Tibial nerve (tissue), 4 donors: Measurements from ENCODE around the gene PLA2G1B. TPM values are rescaled to one million over a fixed set of nuclear protein-coding genes. Genes with fewer than 3 reads are reported as not detected.
A peak's percentile ranks its signal among the peaks of the same experiment; 100 is the strongest.

ENCODE experiments used
- DNase-seq, 2 donors: peaks; one replicate each; pipeline ENCODE4 v3.0.0-alpha.2; 2019; ENCODE audit warnings: low spot score in 2 of 2
- H3K27ac ChIP-seq, 4 donors: fragments of 200-600 bp; sonication (generic) in 3 of 4; one replicate each; pipeline ENCODE4 v1.5.1; 2017 to 2019; ENCODE audit warnings: mild to moderate bottlenecking in 1 of 4
- H3K27me3 ChIP-seq, 2 donors: fragments of 200-600 bp; sonication (generic) in 1 of 2; one replicate each; pipeline versions ENCODE4 v1.5.1 to v1.6.0; 2017 to 2019
- H3K36me3 ChIP-seq, 3 donors: fragments of 200-600 bp; sonication (generic); one replicate each; pipeline ENCODE4 v1.5.1; 2018 to 2019
- H3K4me1 ChIP-seq, 4 donors: fragments of 200-600 bp; sonication (generic) in 3 of 4; one replicate each; pipeline ENCODE4 v1.5.1; 2017 to 2019
- H3K4me3 ChIP-seq, 4 donors: fragments of 200-600 bp; sonication (generic) in 3 of 4; one replicate each; pipeline ENCODE4 v1.5.1; 2017 to 2019; ENCODE audit warnings: mild to moderate bottlenecking in 1 of 4, moderate library complexity in 1 of 4
- H3K9me3 ChIP-seq, 4 donors: fragments of 200-600 bp; sonication (generic) in 3 of 4; one replicate each; pipeline ENCODE4 v1.5.1; 2017 to 2019
- EP300 ChIP-seq, 2 donors: sonication (generic); formaldehyde crosslinking; IDR thresholded peaks; one replicate each; pipeline ENCODE4 v1.6.1; 2017; ENCODE audit warnings: antibody characterized with exemption in 2 of 2, mild to moderate bottlenecking in 1 of 2
- POLR2A ChIP-seq, 2 donors: fragments of 450-650 bp; IDR thresholded peaks; one replicate each; pipeline ENCODE4 v1.6.1; 2017; ENCODE audit warnings: antibody characterized with exemption in 2 of 2, mild to moderate bottlenecking in 2 of 2, moderate library complexity in 2 of 2
- WGBS, 2 donors: methylation state at CpG; one replicate each; pipeline ENCODE4 v1.1.5; 2018; 5-methylcytosine and 5-hydroxymethylcytosine counted together
- total RNA-seq, 4 donors: library from RNA; depleted of rRNA; stranded (reverse); fragments of >200 nt; gene quantifications; one replicate each; pipeline ENCODE4 v1.1.0, GENCODE V29; 2016
- TF ChIP-seq, protein P1 (sequence below), 5 experiments: fragments of 200-600 bp in 3 of 5; fragments of 450-650 bp in 2 of 5; sonication (generic) in 3 of 5; IDR thresholded peaks; one replicate each; pipeline ENCODE4 v1.5.1; 2016 to 2019; ENCODE audit warnings: antibody characterized with exemption in 5 of 5, mild to moderate bottlenecking in 3 of 5, moderate library complexity in 2 of 5

Gene PLA2G1B
- total RNA-seq, 4 donors from 2014 or later, result 11.4 TPM; not detected in 3

DNA sequence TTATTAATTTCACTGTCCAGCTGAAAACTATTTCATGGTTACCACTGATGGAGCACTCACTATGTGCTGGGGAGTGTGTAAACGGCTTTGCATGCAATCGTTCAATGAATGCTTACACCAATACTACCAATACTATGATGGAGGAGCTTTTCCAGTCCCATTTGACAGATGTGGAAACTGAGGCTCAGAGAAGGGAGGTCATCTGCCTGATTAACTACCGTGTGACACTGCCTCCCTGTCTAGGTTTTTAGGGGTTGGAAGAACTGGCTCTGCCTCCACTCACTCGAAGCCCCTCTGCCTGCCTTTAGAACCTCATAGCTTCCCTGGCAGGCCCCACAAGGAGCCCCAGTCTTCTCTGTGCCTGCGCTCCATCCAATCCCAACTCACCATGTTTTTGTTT is 29.5 kb upstream of the PLA2G1B start:
- Histone ChIP-seq H3K9me3 (no peaks in the 10 kb centered on the region), H3K4me1 (peaks cover 0 to 14% (median 0%) of the 10 kb centered on the region in 4 donors), H3K27ac (no peak overlapping the region), H3K4me3 (no peak overlapping the region), H3K36me3 (no peaks in the 10 kb centered on the region), H3K27me3 (peaks cover 0 to 10% of the 10 kb centered on the region in 2 donors)
- no peak for TF ChIP-seq POLR2A (IDR thresholded peaks at IDR 0.05)
- TF ChIP-seq, protein P1, sequence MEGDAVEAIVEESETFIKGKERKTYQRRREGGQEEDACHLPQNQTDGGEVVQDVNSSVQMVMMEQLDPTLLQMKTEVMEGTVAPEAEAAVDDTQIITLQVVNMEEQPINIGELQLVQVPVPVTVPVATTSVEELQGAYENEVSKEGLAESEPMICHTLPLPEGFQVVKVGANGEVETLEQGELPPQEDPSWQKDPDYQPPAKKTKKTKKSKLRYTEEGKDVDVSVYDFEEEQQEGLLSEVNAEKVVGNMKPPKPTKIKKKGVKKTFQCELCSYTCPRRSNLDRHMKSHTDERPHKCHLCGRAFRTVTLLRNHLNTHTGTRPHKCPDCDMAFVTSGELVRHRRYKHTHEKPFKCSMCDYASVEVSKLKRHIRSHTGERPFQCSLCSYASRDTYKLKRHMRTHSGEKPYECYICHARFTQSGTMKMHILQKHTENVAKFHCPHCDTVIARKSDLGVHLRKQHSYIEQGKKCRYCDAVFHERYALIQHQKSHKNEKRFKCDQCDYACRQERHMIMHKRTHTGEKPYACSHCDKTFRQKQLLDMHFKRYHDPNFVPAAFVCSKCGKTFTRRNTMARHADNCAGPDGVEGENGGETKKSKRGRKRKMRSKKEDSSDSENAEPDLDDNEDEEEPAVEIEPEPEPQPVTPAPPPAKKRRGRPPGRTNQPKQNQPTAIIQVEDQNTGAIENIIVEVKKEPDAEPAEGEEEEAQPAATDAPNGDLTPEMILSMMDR (IDR thresholded peaks at IDR 0.05), result no peak
- no peak for DNase-seq
- 77 to 79% methylated on average over 5 of the region's 5 CpGs for WGBS, 2 donors

DNA sequence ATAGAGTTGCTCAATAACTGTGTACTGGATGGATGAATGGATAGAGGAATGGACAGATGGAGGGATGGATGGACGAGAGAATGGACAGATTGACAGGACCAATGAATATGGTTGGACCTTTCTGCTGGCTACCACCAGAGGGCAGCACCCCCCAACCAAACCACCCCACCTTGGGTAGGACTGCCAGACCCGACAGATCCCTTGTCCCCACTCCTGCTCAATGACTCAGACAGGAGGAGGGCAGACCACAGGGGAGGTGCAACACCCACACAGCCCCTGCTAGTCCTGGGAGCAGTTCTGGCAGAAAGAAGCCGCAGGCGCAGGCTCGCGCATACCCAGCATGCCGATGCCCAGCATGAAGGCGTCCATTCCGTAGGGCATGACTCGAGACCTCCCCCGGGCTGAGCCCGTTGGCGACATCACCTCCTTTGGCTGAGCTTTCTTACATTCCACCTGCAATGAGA is 29.0 kb upstream of the PLA2G1B start:
- DNase-seq, result peak; percentile 28 to 60
- WGBS, 2 donors, result 35 to 55% methylated on average over 5 to 12 of the region's 13 CpGs
- no peak overlapping the region for H3K27ac ChIP-seq
- peaks cover 0 to 5% of the 10 kb centered on the region in 2 donors for H3K27me3 ChIP-seq
- no peaks in the 10 kb centered on the region for H3K36me3 ChIP-seq
- H3K9me3 ChIP-seq, result no peaks in the 10 kb centered on the region
- peaks cover 0 to 9% (median 0%) of the 10 kb centered on the region in 4 donors for H3K4me1 ChIP-seq
- TF ChIP-seq, protein P1 (IDR thresholded peaks at IDR 0.05), result peak; percentile 85 to 91 (median 86)
- TF ChIP-seq POLR2A (IDR thresholded peaks at IDR 0.05) (no peak), EP300 (IDR thresholded peaks at IDR 0.05) (no peak)
- no peak overlapping the region for H3K4me3 ChIP-seq

DNA sequence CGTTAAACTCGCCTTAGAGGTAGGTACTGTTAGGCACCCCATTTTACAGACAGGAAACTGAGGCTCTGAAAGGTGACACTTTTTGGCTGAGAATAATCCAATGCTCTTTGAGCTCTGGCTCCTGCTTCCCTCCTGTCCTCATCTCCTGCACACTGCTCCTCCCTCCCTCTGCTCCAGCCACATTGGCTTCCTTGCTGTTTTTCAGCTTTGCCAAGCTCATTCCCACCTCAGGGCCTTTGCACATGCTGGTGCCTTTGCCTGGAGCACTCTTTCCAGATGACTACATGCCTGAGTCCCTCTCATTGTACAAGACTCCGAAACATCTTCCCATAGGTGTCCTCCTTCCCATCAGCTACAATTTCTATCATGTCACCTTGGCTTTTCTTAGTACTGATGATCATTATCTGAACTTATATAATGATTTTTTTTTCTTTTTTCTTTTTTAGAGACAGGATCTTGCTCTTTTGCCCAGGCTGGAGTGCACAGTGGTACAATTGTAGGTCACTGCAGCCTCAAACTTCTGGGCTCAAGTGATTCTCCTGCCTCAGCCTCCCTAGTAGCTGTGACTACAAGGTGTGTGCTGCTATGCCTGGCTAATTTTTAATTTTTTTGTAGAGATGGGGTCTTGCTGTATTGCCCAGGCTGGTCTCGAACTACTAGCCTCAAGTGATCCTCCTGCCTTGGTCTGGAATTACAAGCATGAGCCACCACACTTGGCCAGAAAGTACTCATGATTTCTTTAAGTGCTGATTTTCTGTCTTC is 26.2 kb upstream of the PLA2G1B start:
- Histone ChIP-seq H3K36me3 (no peaks in the 10 kb centered on the region), H3K4me3 (no peak overlapping the region), H3K9me3 (no peaks in the 10 kb centered on the region), H3K27me3 (no peaks in the 10 kb centered on the region), H3K4me1 (peaks cover 0 to 4% (median 0%) of the 10 kb centered on the region in 4 donors), H3K27ac (no peak overlapping the region)
- DNase-seq, result no peak
- WGBS, 2 donors, result 91 to 96% methylated on average over 4 of the region's 4 CpGs
- TF ChIP-seq, protein P1 (IDR thresholded peaks at IDR 0.05), result no peak
- TF ChIP-seq POLR2A (IDR thresholded peaks at IDR 0.05), result no peak
- no peak for TF ChIP-seq EP300 (IDR thresholded peaks at IDR 0.05)

GRCh38 chr12:120353136-120353535 is 25.6 kb upstream of the PLA2G1B start:
- WGBS, 2 donors, result 89 to 94% methylated on average over 6 of the region's 6 CpGs

DNA sequence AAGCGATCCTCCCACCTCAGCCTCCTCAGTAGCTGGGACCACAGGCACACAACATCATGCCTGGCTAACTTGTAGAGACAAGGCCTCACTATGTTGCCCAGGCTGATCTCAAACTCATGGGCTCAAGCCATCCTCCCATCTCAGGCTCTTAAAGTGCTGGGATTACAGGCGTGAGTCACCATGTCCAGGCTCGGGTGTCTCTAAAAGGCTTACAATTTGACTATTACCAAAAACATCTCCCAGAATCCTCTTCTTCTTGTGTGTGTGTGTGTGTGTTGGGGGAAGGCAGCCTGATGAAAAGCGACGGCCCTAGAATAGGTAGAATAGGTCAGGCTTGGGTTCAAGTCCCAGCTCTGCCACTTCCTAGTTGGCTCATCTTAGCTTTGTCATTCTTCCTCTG is 24.5 kb upstream of the PLA2G1B start:
- 79 to 81% methylated on average over 5 of the region's 5 CpGs for WGBS, 2 donors
- no peak for DNase-seq
- Histone ChIP-seq H3K27me3 (no peaks in the 10 kb centered on the region), H3K4me1 (peaks cover 0 to 4% (median 0%) of the 10 kb centered on the region in 4 donors), H3K36me3 (peaks cover 0 to 7% (median 0%) of the 10 kb centered on the region in 3 donors), H3K9me3 (no peaks in the 10 kb centered on the region), H3K4me3 (no peak overlapping the region), H3K27ac (no peak overlapping the region)
- TF ChIP-seq EP300 (IDR thresholded peaks at IDR 0.05), result no peak
- TF ChIP-seq POLR2A (IDR thresholded peaks at IDR 0.05), result no peak
- TF ChIP-seq, protein P1 (IDR thresholded peaks at IDR 0.05), result no peak

More at GRCh38 chr12:120353136-120353535, 25.6 kb upstream of the PLA2G1B start:
- TF ChIP-seq, protein P1 (IDR thresholded peaks at IDR 0.05), result no peak
- no peak for TF ChIP-seq POLR2A (IDR thresholded peaks at IDR 0.05)
- no peak for TF ChIP-seq EP300 (IDR thresholded peaks at IDR 0.05)
- Histone ChIP-seq H3K36me3 (no peaks in the 10 kb centered on the region), H3K27ac (no peak overlapping the region), H3K9me3 (no peaks in the 10 kb centered on the region), H3K27me3 (no peaks in the 10 kb centered on the region), H3K4me3 (no peak overlapping the region), H3K4me1 (peaks cover 0 to 4% (median 0%) of the 10 kb centered on the region in 4 donors)
- no peak for DNase-seq
